ENCODE measurements around the gene CDC7.

DNA sequence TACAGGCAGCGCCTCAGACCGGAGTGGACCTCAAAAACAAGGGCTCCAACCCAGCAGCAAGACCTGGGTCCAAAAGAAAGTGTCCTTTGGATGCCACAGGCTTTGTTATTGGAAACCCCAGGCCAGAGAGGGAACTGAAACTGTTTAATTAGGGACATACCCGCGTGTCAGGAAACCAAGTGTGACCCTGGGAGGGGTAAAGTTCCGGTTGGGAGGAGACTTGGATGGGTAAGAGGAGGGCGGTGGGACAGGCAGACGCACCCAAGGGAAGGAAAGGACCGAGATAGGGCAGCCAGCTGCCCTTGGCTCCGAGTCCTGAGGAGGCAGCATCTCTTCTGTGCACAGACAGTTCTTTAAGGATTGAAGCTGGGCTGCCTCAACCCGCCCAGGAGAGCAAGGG, 71.4 kb downstream of the CDC7 start:
- TF ChIP-seq ZNF274 (IDR thresholded peaks at IDR 0.05; ENCODE audit: borderline replicate concordance, low read depth, low read length) (no peak), NCOA1 (IDR thresholded peaks at IDR 0.05; ENCODE audit: low read depth) (no peak)
